Esophagus muscularis mucosa (tissue), 4 donors: ENCODE data around the gene TES. TPM values are rescaled to one million over a fixed set of nuclear protein-coding genes. Genes with fewer than 3 reads are reported as not detected.
"Not testable (repeated sequence)": the region's sequence is repeated elsewhere in the genome, so short reads cannot be mapped to it uniquely, and the experiment has no call there.

Experiments
- DNase-seq: peaks from one replicate; pipeline ENCODE4 v3.0.0-alpha.2; 2017; ENCODE audit errors: extremely low spot score
- H3K27ac ChIP-seq, 4 donors: fragments of 200-600 bp; sonication (generic); replicated peaks in 1 of 4; 1 replicate in 3 of 4; 2 replicates in 1 of 4; pipeline ENCODE4 v1.5.1; 2016 to 2019; ENCODE audit warnings: mild to moderate bottlenecking in 1 of 4
- H3K27me3 ChIP-seq, 4 donors: fragments of 200-600 bp; sonication (generic); one replicate each; pipeline versions ENCODE4 v1.5.1 to v1.6.0; 2016 to 2019
- H3K36me3 ChIP-seq, 4 donors: fragments of 200-600 bp; sonication (generic); one replicate each; pipeline ENCODE4 v1.5.1; 2016 to 2019
- H3K4me1 ChIP-seq, 4 donors: fragments of 200-600 bp; sonication (generic); one replicate each; pipeline ENCODE4 v1.5.1; 2016 to 2019
- H3K4me3 ChIP-seq, 4 donors: fragments of 200-600 bp; sonication (generic); 1 replicate in 2 of 4; 2 replicates in 2 of 4; pipeline ENCODE4 v1.5.1; 2016 to 2019; ENCODE audit warnings: mild to moderate bottlenecking in 4 of 4, moderate library complexity in 1 of 4
- H3K9me3 ChIP-seq, 4 donors: fragments of 200-600 bp; sonication (generic); 1 replicate in 3 of 4; 2 replicates in 1 of 4; pipeline ENCODE4 v1.5.1; 2016 to 2019
- EP300 ChIP-seq: sonication (generic); formaldehyde crosslinking; IDR thresholded peaks from one replicate; pipeline ENCODE4 v1.6.1; 2017; ENCODE audit warnings: antibody characterized with exemption
- POLR2A ChIP-seq: fragments of 450-650 bp; IDR thresholded peaks from one replicate; pipeline ENCODE4 v1.6.1; 2017; ENCODE audit warnings: antibody characterized with exemption, moderate library complexity, mild to moderate bottlenecking, low read depth
- POLR2AphosphoS5 ChIP-seq, 2 donors: sonication (generic); formaldehyde crosslinking; IDR thresholded peaks; one replicate each; pipeline ENCODE4 v1.6.1; 2017; ENCODE audit warnings: antibody characterized with exemption in 2 of 2
- whole genome bisulfite sequencing: methylation state at CpG from one replicate; pipeline ENCODE4 v1.1.5; 2018; 5-methylcytosine and 5-hydroxymethylcytosine counted together
- intact Hi-C: fragments of 100-400 bp; cut with DNase I; formaldehyde crosslinking; loops from one replicate; pipeline ENCODE4 v1.15.1; 2023
- total RNA-seq, 4 donors: library from RNA; depleted of rRNA; stranded (reverse); fragments of >200 nt; gene quantifications; one replicate each; pipeline versions ENCODE4 v1.1.0 to v1.2.1, GENCODE V29; 2016
- TF ChIP-seq, protein P1 (sequence below), 3 experiments: fragments of 200-600 bp in 2 of 3; fragments of 450-650 bp in 1 of 3; sonication (generic) in 2 of 3; IDR thresholded peaks; one replicate each; pipeline ENCODE4 v1.5.1; 2017 to 2019; ENCODE audit warnings: antibody characterized with exemption in 3 of 3, mild to moderate bottlenecking in 2 of 3, moderate library complexity in 1 of 3

The TES gene
- total RNA-seq, 4 donors from 2014 or later: 213 to 356 (median 265) TPM

DNA sequence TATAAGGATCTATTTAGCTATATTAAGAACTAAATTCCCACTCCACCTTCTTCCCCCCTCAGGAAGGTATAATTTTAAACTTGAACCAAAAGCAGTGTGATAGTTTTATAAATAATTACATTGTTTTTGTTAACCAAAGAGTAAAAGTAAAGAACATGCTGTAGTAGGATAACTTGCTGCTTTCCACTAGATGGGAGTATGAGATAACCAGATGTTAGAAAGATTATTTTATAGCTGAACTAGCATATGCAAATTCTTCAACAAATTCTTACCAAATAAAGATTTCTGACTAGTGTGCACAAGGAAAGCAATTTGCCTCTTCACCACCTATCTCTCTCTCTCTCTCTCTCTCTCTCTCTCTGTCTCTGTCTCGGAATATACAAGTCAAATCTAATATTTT, 31.8 kb downstream of the TES start:
- Histone ChIP-seq H3K27me3 (no peaks in the 10 kb centered on the region), H3K4me3 (no peak overlapping the region), H3K36me3 (peaks cover 0 to 10% (median 7%) of the 10 kb centered on the region in 4 donors), H3K4me1 (peaks cover 4 to 66% (median 59%) of the 10 kb centered on the region in 4 donors), H3K9me3 (no peaks in the 10 kb centered on the region), H3K27ac (peak overlapping the region in 3 of 4 donors; percentile 39 to 67 (median 50))
- no peak for TF ChIP-seq EP300
- TF ChIP-seq, protein P1, sequence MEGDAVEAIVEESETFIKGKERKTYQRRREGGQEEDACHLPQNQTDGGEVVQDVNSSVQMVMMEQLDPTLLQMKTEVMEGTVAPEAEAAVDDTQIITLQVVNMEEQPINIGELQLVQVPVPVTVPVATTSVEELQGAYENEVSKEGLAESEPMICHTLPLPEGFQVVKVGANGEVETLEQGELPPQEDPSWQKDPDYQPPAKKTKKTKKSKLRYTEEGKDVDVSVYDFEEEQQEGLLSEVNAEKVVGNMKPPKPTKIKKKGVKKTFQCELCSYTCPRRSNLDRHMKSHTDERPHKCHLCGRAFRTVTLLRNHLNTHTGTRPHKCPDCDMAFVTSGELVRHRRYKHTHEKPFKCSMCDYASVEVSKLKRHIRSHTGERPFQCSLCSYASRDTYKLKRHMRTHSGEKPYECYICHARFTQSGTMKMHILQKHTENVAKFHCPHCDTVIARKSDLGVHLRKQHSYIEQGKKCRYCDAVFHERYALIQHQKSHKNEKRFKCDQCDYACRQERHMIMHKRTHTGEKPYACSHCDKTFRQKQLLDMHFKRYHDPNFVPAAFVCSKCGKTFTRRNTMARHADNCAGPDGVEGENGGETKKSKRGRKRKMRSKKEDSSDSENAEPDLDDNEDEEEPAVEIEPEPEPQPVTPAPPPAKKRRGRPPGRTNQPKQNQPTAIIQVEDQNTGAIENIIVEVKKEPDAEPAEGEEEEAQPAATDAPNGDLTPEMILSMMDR (IDR thresholded peaks at IDR 0.05): peak; percentile 14 to 43 (median 37)
- WGBS: 54% methylated on average over 1 of the region's 1 CpG
- intact Hi-C loops: no loop called here
- no peak for DNase-seq

DNA sequence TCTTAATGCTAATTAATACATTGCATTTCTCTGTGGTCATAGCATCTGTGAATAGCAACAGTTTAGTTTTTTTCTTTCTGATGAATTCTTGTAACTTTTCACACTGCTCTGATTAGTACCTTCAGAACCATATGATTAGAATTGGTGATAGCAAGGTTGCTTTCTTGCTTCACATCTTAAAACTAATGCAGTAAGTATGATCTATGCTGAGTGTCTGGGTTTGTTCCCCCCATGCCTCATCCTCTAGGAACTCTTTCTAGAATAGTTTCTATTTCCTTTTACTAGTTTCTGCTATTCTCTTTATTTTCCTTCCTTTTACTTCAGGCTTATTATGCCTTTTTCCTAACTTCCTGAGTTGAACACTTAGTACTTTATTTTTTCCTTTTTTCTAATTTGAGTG, 32.4 kb downstream of the TES start:
- TF ChIP-seq, protein P1 (IDR thresholded peaks at IDR 0.05): no peak
- TF ChIP-seq POLR2A (no peak), EP300 (no peak), POLR2AphosphoS5 (IDR thresholded peaks at IDR 0.05) (no peak)
- H3K4me3 ChIP-seq: no peak overlapping the region
- H3K4me1 ChIP-seq: peaks cover 4 to 60% (median 53%) of the 10 kb centered on the region in 4 donors
- peak overlapping the region; percentile 39 to 67 (median 45) for H3K27ac ChIP-seq
- peaks cover 0 to 5% (median 4%) of the 10 kb centered on the region in 4 donors for H3K36me3 ChIP-seq
- H3K9me3 ChIP-seq: no peaks in the 10 kb centered on the region
- intact Hi-C loops: no loop called here
- DNase-seq: no peak
- no peaks in the 10 kb centered on the region for H3K27me3 ChIP-seq

DNA sequence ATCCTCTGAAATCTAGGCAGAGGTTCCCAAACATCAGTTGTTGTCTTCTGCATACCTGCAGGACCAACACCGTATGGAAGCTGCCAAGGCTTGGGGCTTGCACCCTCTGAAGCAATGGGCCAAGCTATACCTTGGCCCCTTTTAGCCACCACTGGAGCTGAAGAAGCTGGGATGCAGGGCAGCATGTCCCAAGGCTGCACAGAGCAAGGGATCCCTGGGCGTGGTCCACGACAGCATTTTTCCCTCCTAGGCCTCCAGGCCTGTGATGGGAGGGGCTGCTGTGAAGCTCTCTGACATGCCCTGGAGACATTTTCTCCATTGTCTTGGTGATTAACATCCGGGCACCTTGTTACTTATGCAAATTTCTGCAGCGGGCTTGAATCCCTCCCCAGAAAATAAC, 34.5 kb downstream of the TES start:
- WGBS: 95% methylated on average over 5 of the region's 5 CpGs
- H3K9me3 ChIP-seq, H3K36me3 ChIP-seq, H3K27me3 ChIP-seq, H3K4me3 ChIP-seq, intact Hi-C loops, H3K27ac ChIP-seq, DNase-seq: not testable (repeated sequence)
- peaks cover 4 to 40% (median 37%) of the 10 kb centered on the region in 4 donors for H3K4me1 ChIP-seq

DNA sequence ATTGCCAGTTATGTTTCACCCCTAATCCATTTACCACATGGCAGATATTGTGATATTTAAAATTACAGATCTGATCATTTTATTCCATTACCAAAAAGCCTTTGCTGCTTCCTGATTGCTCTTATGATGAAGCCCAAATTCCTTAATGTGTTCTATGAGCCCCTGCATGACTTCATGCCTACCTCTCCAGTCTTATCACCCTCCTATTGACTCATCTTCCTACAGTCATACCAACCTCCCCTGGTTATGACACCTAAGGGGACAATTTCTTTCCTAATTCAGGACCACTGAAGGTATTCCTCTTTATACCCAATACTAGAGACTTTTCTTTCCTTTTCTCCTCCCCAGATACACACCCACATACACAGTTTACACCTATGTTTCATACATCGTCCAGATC, 36.0 kb downstream of the TES start:
- 100% methylated on average over 1 of the region's 1 CpG for whole genome bisulfite sequencing
- peaks cover 5 to 21% (median 12%) of the 10 kb centered on the region in 4 donors for H3K36me3 ChIP-seq
- intact Hi-C loops: no loop called here
- TF ChIP-seq POLR2AphosphoS5 (IDR thresholded peaks at IDR 0.05) (no peak), EP300 (no peak), POLR2A (no peak)
- TF ChIP-seq, protein P1 (IDR thresholded peaks at IDR 0.05): no peak
- no peaks in the 10 kb centered on the region for H3K27me3 ChIP-seq
- H3K4me1 ChIP-seq: peaks cover 4 to 24% (median 23%) of the 10 kb centered on the region in 4 donors
- no peak overlapping the region for H3K4me3 ChIP-seq
- no peaks in the 10 kb centered on the region for H3K9me3 ChIP-seq
- DNase-seq: no peak
- H3K27ac ChIP-seq: no peak overlapping the region

DNA sequence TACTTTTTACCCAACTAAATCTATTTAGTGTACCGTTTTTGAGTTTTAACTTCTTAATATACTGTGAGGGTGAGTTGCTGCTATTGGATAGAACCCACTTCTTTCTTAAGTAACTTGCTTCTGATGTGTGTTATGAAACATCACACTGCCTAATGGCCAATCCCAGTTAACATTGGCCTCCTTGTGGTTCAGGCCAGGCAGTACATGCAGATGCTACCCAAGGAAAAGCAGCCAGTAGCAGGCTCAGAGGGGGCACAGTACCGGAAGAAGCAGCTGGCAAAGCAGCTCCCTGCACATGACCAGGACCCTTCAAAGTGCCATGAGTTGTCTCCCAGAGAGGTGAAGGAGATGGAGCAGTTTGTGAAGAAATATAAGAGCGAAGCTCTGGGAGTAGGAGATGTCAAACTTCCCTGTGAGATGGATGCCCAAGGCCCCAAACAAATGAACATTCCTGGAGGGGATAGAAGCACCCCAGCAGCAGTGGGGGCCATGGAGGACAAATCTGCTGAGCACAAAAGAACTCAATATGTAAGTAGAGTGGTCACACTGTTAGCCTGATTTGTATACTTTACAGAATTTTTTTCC, 39.7 kb downstream of the TES start:
- Histone ChIP-seq H3K27me3 (no peaks in the 10 kb centered on the region), H3K27ac (no peak overlapping the region), H3K9me3 (no peaks in the 10 kb centered on the region), H3K4me1 (no peaks in the 10 kb centered on the region), H3K36me3 (peaks cover 11 to 54% (median 27%) of the 10 kb centered on the region in 4 donors), H3K4me3 (no peak overlapping the region)
- TF ChIP-seq, protein P1 (IDR thresholded peaks at IDR 0.05): peak in 2 of 3 experiments; percentile 11 to 43
- TF ChIP-seq POLR2AphosphoS5 (IDR thresholded peaks at IDR 0.05) (peak in 1 of 2 donors; percentile 30), POLR2A (no peak)
- intact Hi-C loops: no loop called here
- WGBS: 81% methylated on average over 3 of the region's 3 CpGs
- no peak for DNase-seq
